ENCODE measurements around the gene ABHD16B. TPM values are rescaled to one million over a fixed set of nuclear protein-coding genes. Genes with fewer than 3 reads are reported as not detected.
A peak's percentile ranks its signal among the peaks of the same experiment; 100 is the strongest.

The ABHD16B gene
- total and polyA plus RNA-seq, 2 of the 13 experiments (the other 11 are each of a cell fraction or from before 2014, with no cell fraction given), result not detected

- no peak for TF ChIP-seq TEAD3 (CRISPR knock-in tag; optimal IDR thresholded peaks at IDR 0.05; ENCODE audit: borderline replicate concordance)
- no peak for TF ChIP-seq FOXP1 (IDR thresholded peaks at IDR 0.05)
- TF ChIP-seq FOXP1 (CRISPR knock-in tag; IDR thresholded peaks at IDR 0.05), result no peak
- TF ChIP-seq ZNF614 (CRISPR knock-in tag; IDR thresholded peaks at IDR 0.05; ENCODE audit: borderline replicate concordance), result no peak
- TF ChIP-seq ZMYM2 (CRISPR knock-in tag; IDR thresholded peaks at IDR 0.05), result no peak
- TF ChIP-seq PRDM10 (CRISPR knock-in tag; IDR thresholded peaks at IDR 0.05; ENCODE audit: low read depth), result no peak
- TF ChIP-seq ZNF354B (CRISPR knock-in tag; IDR thresholded peaks at IDR 0.05), result 0 out of 2 replicates have a peak, but pooled peaks have one; percentile 93
- no peak for TF ChIP-seq ZFP37 (CRISPR knock-in tag; IDR thresholded peaks at IDR 0.05; ENCODE audit: borderline replicate concordance)
- TF ChIP-seq ZBTB2 (CRISPR knock-in tag; IDR thresholded peaks at IDR 0.05; ENCODE audit: low read depth), result no peak
- no peak for TF ChIP-seq PTBP1 (IDR thresholded peaks at IDR 0.05; ENCODE audit: low read depth, low read length, poor library complexity, severe bottlenecking)
- TF ChIP-seq THAP9 (CRISPR knock-in tag; IDR thresholded peaks at IDR 0.05; ENCODE audit: borderline replicate concordance), result no peak
- TF ChIP-seq HINFP (CRISPR knock-in tag; IDR thresholded peaks at IDR 0.05; ENCODE audit: low read depth), result no peak
- peak; percentile 33 for TF ChIP-seq RARA (CRISPR knock-in tag; IDR thresholded peaks at IDR 0.05)
- TF ChIP-seq SKI (IDR thresholded peaks at IDR 0.05; ENCODE audit: partially characterized antibody), result no peak
- peak; percentile 45; the same call in 1 of the 2 replicates for TF ChIP-seq PHF8 (CRISPR knock-in tag; IDR thresholded peaks at IDR 0.05)
- TF ChIP-seq RARG (CRISPR knock-in tag; IDR thresholded peaks at IDR 0.05; ENCODE audit: low read depth), result no peak
- no peak for TF ChIP-seq ZNF44 (CRISPR knock-in tag; IDR thresholded peaks at IDR 0.05)
- 0 out of 2 replicates have a peak, but pooled peaks have one; percentile 35 for TF ChIP-seq FOXC1 (CRISPR knock-in tag; IDR thresholded peaks at IDR 0.05; ENCODE audit: borderline replicate concordance)
Observed at GRCh38 chr20:63848003-63848911, 13.0 kb upstream of the ABHD16B start (continued).

All from HepG2 (cell line).